Hepatic stellate cell (primary cell): ENCODE data around the gene HSD3B2.

Experiments
- DNase-seq: peaks from one replicate; pipeline ENCODE4 v3.0.0; 2011; ENCODE audit warnings: low spot score

The HSD3B2 gene

GRCh38 chr1:119463569-119463968 is 48.6 kb downstream of the HSD3B2 start:
- no peak for DNase-seq

GRCh38 chr1:119466445-119466844 is 51.5 kb downstream of the HSD3B2 start:
- no peak for DNase-seq

DNA sequence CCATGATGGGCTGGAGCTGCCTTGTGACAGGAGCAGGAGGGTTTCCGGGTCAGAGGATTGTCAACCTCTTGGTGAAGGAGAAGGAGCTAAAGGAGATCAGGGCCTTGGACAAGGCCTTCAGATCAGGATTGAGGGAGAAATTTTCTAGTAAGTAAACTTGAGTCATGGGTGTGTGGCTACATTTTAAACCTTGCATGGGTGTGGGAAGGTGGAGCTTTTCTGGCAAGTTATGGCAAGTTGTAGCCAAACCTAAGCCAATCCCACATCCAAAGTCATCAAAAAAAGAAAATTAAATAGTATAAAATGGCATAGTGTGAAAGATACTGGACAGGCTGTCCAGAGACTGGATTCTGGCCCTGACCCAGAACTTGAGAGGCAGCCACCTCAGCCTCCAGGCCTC is 52.3 kb downstream of the HSD3B2 start:
- DNase-seq: no peak

- no peak for DNase-seq
These were observed 53.1 kb downstream of the HSD3B2 start for GRCh38 chr1:119467857-119468668.

GRCh38 chr1:119469741-119470140 is 54.8 kb downstream of the HSD3B2 start:
- DNase-seq: no peak

DNA sequence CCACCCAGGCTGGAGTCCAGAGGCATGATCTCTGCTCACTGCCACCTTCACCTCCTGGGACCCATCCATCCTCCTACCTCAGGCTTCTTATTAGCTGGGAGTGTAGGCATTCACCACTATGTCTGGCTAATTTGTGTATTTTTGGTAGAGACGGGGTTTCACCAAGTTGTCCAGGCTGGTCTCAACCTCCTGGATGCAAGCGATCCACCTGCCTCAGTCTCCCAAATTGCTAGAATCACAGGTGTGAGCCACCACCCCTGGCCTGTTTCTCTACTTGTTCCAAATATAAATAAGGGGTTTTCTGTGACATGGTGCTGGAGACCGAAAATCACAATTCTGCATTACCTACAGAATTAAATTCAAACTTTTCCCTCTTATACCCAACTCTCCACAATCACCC is 55.4 kb downstream of the HSD3B2 start:
- DNase-seq: no peak

GRCh38 chr1:119470958-119471357 is 56.0 kb downstream of the HSD3B2 start:
- DNase-seq: no peak

- no peak for DNase-seq
These were observed 56.6 kb downstream of the HSD3B2 start for GRCh38 chr1:119471566-119471965.

GRCh38 chr1:119472080-119472818 is 57.3 kb downstream of the HSD3B2 start:
- DNase-seq: no peak
